IPS-NIHi7 (cell line): ENCODE results near the gene HTT.
"Not testable (repeated sequence)": the region's sequence is repeated elsewhere in the genome, so short reads cannot be mapped to it uniquely, and the experiment has no call there.

Experiments
- DNase-seq: peaks from one replicate; pipeline ENCODE4 v3.0.0; 2012; ENCODE audit warnings: mixed read lengths; ENCODE audit errors: extremely low spot score

Gene HTT

DNA sequence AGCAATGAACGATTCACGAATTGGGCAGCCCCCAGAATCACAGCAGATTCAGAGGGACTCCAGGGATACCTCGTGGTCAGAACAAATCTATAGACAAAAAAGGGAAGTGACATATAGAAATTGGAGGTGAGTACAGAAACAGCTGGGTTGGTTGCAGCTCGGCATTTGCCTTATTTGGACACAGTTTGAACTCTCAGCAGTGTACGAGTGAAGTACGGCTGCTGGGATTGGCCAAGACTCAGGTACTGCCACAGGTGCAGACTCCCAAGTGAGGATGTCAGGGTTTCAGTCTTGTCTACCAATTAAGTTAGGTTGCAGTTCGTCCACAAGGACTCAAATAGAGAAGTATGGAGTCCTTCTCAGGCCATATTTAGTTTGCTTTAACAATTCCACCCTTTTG is 28.3 kb upstream of the HTT start:
- DNase-seq: no peak

DNA sequence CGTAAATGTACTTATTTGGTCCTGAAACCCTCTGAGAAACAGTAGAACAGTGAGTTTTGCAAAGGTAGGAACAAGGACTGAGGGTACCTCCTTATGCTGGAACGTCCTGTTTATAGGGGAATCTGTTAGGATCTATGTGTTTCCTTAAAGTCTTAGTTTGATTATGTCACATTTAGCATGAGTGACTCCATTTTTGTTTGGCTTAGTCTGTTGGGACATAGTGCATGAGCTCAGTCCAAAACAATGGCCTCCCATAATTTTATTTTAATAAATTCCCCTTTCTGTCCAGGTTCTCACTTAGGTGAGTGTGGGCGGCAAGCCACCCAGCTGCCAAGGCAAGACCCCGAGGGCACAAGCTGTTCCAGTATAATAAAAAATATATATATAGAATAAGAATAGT is 27.9 kb upstream of the HTT start:
- no peak for DNase-seq

DNA sequence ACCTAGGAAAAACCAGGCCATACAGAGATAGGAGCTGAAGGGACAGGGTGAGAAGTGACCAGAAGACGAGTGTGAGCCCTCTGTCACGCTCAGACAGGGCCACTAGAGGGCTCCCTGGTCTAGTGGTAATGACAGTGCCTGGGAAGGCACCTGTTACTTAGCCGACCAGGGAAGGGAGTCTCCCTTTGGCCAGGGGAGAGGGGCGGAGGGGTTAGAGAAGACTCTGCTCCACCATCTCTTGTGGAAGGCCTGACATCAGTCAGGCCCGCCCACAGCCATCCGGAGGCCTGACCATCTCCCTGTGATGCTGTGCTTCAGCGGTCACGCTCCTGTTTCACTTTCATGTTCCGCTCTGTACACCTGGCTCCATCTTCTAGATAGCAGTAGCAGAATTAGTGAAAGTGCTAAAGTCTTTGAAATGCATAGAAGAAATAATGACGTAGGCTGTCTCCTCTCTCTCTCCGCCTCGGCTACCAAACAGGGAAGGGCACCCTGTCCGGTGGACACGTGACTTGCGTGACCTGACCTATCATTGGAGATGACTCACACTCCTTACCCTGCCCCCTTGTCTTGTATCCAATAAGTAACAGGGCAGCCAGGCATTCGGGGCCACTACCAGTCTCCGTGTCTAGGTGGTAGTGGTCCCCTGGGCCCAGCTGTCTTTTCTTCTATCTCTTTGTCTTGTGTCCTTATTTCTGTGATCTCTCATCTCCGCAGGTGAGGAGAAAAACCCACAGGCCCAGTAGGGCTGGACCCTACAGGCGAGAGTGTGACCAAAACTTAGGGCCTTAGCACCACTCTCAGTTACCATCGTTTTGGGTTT is 26.8 kb upstream of the HTT start:
- DNase-seq: peak; percentile 68

DNA sequence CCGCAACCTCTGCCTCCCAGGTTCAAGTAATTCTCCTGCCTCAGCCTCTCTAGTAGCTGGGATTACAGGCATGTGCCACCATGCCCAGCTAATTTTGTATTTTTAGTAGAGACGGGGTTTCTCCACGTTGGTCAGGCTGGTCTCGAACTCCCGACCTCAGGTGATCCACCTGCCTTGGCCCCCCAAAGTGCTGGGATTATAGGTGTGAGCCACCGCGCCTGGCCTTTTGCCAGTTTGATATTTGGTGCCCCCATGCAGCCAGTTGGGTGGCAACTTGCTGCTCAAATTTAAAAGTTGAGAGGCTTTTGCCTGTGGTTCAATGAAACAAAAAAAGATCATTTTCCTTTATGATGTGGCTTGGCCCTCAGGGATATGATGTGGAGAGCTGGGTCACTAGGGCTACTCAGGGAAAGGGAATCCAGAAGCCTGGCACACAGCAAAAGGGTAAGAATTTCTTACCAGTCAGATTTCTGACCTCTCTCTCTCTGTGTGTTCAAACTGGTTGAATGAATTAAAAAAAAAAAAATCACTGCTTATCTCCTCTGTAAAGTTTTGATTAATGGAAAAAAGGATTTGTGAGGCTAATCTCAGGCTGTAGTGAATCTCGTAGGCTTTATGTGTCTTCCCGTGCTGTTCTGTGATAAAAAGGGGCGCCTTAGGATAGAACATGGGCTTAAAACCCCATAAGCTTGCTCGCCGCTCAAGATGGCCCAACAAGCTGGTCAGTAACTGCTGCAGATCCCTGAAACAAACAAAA is 23.2 kb upstream of the HTT start:
- DNase-seq: not testable (repeated sequence)

DNA sequence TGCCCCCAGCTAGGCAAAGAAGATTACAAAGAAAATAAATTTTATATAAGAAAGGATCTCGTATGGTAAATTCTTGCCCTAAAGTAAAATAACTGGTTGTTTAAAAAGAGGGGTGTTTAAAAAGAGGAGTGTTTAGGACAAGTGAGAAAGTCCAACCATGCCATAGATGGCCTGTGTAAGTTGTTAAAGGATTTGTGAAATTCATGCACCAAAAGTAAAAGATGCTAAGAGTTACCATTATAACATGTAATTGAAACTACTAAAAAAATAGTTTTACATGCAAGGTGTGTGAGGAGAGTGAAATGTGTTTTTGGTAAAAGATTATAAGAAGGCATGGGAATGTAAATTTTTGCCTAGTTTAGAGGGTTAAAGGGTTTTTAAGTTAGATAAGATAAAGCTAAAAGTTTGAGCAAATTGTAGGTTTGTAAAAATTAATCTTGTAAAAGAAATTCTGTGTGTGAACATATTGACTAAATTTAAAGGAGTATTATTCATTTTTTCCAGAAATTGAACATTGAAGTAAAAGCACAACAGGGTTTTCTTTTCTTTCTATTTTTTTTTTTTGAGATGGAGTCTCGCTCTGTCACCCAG is 20.2 kb upstream of the HTT start:
- DNase-seq: no peak

DNA sequence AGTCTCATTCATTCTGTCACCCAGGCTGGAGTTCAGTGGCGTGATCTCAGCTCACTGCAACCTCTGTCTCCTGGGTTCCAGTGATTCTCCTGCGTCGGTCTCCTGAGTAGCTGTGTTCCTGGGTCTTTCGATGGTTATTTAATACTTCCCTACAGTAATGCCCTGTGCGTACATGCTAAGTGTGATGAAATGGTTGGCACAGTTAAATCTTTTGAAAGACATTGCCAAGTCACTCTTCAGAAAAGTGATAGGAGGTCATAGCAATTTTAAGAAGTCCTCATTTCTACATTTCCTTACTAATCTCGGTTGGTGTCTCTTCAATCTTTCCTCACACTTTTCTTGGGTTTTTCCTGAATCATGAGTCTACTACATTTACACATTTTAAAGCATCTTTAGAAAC is 14.5 kb upstream of the HTT start:
- no peak for DNase-seq

DNA sequence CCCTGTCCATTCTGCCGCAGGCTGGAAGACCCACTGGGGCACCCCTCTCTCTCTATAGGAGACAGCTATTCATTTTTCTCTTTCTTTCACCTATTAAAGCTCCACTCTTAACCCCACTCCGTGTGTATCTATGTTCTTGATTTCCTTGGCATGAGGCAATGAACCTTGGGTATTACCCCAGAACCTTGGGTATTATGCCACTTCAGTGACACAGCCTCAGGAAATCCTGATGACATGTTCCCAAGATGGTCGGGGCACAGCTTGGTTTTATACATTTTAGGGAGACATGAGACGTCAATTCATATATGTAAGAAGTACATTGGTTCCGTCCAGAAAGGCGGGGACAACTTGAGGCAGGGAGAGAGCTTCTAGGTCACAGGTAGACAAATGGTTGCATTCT is 13.5 kb upstream of the HTT start:
- DNase-seq: no peak

DNA sequence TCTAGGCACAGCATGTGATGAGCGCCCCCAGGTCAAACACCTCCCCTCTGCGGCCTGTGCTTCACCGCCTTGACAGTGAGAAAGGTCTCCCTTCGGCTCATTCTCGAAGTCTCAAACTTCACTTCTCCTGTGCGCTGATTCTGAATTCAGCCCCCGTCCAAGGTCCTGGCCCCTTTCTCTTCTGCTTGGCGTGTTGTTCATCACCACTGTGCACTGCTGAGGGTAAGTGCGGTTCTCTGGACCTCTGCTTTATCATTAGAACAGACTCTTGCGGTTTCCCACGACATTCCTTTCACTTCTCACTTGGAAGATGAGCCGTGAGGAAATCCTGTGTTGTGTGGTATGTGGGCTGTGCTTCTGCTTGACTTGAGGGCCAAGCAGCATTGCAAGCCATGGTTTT is 12.0 kb upstream of the HTT start:
- DNase-seq: no peak

DNA sequence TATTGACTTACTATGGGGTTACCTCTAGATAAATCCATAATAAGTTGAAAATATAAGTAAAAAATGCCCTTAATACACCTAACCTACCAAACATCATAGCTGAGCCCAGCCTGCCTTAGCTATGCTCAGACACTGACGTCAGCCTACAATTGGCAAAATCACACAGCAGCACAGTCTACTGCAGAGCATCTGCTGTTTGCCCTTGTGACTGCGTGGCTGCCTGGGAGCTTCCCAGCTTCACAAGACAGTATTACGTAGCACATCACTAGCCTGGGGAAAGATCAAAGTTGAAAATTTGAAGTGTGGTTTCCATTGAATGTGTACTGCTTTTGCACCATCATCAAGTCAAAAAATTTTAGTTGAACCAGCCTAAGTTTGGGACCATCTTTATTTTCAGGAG is 8.9 kb upstream of the HTT start:
- DNase-seq: no peak

DNA sequence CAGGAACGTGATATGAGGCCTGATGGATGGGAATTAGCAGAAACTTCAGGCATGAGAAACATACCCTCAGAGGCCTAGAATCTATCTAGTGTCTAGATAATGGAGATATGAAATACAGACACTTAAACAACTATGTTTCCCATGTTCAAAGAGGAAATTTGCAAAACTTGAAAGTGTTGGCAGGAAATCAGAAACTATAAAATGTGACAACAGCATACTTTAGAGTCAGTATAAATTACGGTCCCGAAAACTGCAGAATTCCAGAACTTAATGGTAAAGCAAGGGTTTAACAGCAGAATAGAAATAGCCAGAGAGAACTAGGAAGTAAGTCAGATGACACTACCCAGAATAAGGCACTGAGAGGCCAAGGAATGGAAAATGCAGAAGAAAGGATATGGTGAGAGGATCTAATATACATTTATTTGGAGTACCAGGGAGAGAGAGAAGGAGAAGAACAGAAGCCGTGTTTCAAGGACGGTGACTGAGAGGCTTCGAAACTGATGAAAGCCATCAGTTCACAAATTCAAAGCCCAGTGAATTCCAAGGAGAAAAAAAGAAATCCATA is 7.6 kb upstream of the HTT start:
- DNase-seq: no peak

DNA sequence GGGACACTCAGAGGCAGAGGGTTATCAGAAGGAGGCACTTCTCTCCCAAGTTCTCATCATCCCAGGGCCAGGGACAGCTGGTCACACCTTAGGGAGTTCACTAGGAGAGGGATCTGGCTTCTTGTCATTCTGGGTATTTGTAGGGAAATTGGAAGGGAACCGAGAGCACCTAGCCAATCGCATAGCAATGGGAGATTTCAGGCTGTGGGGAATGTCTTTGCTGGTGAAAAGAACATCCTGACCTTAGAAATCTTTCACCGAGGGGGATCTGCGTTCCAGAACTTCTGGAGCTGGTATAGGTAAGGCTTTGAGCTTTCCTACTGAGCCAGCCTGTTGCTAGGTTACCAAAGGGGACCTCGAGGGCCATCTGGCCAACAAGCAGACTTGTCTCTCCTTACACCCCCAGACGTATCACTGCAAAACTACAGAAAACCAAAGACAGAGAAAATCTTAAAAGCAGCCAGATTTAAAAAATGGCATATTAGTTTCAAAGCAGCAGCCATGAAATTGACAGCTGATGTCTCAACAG is 6.9 kb upstream of the HTT start:
- DNase-seq: no peak

DNA sequence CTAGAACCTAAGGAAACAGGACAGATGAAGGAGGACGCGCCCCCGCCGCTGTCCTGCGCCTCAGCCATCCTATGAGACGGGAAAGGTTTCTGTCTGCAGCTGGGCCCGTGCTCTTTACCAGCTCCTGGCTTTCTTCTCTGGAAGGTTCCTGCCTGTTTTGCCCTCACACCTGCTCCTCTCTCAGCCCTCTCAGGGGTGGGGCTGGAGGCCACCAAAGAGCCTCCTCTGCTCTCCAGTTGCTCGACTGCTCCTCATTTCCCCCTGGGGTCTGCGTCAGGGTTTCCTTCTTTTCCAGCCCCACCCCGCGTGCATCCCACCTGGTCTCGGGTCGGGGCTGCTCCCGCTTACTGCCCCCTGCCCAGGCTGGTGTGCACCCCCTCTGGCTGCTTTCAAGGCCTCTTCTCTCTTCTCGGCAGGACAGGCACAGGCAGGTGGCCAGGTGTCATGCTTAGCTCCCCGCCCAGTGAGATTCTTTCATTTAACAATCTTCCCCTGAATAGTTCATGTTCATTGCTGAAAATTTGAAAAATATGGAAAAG is 4.8 kb upstream of the HTT start:
- no peak for DNase-seq

DNA sequence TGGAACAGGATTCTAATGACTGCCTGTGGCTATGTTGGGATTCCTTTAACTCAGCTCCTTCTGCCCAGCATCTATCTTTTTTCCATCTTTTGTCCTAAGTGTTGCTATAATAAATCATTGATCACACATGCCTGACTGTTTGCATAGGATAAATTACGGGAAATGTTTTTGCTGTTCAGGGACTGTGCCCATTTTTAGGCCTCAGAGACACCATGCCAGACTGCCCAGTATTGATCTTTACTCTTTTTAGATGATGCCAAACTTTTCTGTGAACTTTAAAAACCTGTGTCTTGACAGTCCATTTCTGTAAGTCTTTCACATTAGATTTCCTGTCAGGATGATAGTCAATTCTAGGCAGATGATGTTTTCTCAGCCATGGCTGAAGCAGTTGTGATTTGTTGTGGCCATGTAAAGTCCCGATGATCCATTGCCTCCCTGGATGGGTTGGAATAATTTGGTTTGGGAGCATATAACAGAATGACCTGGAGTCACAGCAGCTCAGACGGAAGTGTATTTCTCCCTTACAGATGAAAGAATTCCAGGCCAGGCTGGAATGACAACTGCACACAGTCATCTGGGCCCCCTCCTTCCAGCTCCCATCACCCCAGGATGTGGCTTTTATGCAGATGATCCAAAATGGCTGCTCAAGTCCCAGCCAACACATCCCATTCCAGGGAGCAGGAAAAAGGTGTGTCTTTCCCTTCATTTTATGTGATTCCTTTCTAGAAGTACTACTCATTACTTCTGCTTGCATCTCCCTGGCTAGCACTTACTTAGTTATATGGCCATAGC is 3.6 kb upstream of the HTT start:
- DNase-seq: no peak

DNA sequence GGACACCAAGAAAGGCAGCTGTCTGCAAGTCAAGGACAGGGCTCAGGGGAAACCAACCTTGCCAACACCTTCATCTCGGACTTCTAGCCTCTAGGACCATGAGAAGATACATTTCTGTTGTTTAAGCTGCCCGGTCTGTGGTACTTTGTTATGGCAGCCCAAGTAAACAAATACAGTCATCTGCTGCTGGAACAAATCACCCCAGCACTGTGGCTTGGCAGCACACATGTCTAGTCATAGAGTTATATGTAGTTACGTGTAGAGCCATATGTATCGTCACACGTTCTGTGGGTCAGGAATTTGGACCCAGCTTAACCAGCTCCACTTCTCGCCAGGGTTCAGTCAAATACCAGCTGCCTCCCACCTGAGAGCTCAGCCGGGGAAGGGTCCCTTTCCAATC is 2.7 kb upstream of the HTT start:
- DNase-seq: no peak

DNA sequence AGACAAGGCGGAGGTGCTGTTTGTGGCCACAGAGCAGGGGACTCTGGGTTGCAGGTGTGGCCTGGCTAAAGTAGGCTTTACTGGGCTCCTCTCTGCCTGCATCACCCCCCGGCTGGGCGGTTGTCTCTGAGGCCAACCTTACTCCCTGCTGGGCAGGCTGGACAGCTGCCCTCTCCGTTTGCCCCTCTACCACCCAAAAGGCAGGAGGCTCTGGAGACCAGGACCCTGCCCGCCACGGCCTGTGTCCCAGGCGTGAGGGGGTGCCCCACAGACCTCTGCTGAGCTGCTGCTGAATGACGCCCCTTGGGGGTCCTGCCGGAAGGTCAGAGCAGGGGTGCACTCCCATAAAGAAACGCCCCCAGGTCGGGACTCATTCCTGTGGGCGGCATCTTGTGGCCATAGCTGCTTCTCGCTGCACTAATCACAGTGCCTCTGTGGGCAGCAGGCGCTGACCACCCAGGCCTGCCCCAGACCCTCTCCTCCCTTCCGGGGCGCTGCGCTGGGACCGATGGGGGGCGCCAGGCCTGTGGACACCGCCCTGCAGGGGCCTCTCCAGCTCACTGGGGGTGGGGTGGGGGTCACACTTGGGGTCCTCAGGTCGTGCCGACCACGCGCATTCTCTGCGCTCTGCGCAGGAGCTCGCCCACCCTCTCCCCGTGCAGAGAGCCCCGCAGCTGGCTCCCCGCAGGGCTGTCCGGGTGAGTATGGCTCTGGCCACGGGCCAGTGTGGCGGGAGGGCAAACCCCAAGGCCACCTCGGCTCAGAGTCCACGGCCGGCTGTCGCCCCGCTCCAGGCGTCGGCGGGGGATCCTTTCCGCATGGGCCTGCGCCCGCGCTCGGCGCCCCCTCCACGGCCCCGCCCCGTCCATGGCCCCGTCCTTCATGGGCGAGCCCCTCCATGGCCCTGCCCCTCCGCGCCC is 1.1 kb upstream of the HTT start:
- DNase-seq: peak; percentile 32

DNA sequence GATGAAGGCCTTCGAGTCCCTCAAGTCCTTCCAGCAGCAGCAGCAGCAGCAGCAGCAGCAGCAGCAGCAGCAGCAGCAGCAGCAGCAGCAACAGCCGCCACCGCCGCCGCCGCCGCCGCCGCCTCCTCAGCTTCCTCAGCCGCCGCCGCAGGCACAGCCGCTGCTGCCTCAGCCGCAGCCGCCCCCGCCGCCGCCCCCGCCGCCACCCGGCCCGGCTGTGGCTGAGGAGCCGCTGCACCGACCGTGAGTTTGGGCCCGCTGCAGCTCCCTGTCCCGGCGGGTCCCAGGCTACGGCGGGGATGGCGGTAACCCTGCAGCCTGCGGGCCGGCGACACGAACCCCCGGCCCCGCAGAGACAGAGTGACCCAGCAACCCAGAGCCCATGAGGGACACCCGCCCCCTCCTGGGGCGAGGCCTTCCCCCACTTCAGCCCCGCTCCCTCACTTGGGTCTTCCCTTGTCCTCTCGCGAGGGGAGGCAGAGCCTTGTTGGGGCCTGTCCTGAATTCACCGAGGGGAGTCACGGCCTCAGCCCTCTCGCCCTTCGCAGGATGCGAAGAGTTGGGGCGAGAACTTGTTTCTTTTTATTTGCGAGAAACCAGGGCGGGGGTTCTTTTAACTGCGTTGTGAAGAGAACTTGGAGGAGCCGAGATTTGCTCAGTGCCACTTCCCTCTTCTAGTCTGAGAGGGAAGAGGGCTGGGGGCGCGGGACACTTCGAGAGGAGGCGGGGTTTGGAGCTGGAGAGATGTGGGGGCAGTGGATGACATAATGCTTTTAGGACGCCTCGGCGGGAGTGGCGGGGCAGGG is 568 bp downstream of the HTT start:
- peak; percentile 78 for DNase-seq

DNA sequence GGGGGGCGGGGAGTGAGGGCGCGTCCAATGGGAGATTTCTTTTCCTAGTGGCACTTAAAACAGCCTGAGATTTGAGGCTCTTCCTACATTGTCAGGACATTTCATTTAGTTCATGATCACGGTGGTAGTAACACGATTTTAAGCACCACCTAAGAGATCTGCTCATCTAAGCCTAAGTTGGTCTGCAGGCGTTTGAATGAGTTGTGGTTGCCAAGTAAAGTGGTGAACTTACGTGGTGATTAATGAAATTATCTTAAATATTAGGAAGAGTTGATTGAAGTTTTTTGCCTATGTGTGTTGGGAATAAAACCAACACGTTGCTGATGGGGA is 1.1 kb downstream of the HTT start:
- DNase-seq: no peak

DNA sequence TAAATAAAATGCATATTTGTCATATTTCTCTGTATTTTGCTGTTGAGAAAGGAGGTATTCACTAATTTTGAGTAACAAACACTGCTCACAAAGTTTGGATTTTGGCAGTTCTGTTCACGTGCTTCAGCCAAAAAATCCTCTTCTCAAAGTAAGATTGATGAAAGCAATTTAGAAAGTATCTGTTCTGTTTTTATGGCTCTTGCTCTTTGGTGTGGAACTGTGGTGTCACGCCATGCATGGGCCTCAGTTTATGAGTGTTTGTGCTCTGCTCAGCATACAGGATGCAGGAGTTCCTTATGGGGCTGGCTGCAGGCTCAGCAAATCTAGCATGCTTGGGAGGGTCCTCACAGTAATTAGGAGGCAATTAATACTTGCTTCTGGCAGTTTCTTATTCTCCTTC is 3.3 kb downstream of the HTT start:
- no peak for DNase-seq

DNA sequence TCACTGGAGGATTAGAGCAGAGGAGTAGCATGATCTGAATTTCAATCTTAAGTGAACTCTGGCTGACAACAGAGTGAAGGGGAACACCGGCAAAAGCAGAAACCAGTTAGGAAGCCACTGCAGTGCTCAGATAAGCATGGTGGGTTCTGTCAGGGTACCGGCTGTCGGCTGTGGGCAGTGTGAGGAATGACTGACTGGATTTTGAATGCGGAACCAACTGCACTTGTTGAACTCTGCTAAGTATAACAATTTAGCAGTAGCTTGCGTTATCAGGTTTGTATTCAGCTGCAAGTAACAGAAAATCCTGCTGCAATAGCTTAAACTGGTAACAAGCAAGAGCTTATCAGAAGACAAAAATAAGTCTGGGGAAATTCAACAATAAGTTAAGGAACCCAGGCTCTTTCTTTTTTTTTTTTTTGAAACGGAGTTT is 5.2 kb downstream of the HTT start:
- no peak for DNase-seq
